GM10266 (cell line): Measurements from ENCODE around the gene TCF23.

Source experiments
- DNase-seq: peaks from one replicate; pipeline ENCODE4 v3.0.0; 2012; ENCODE audit errors: extremely low spot score
- CTCF ChIP-seq: IDR thresholded peaks from 2 replicates; pipeline ENCODE4 v1.5.1; 2012; ENCODE audit warnings: mild to moderate bottlenecking, low read depth; ENCODE audit not compliant: control insufficient read depth, insufficient read depth; ENCODE audit errors: missing control alignments

Gene TCF23

GRCh38 chr2:27143285-27143684 lies 5.5 kb upstream of the TCF23 start:
- TF ChIP-seq CTCF, result no peak
- DNase-seq, result no peak

GRCh38 chr2:27145682-27146081 lies 3.1 kb upstream of the TCF23 start:
- DNase-seq, result no peak
- TF ChIP-seq CTCF, result no peak

- DNase-seq, result peak; percentile 5
- TF ChIP-seq CTCF, result no peak
Measured at GRCh38 chr2:27147935-27148334, 869 bp upstream of the TCF23 start.

- no peak for TF ChIP-seq CTCF
- no peak for DNase-seq
Measured at GRCh38 chr2:27149570-27150405, 984 bp downstream of the TCF23 start.

GRCh38 chr2:27150639-27151230 lies 1.9 kb downstream of the TCF23 start:
- TF ChIP-seq CTCF, result no peak
- DNase-seq, result no peak

GRCh38 chr2:27152102-27152795 lies 3.4 kb downstream of the TCF23 start:
- TF ChIP-seq CTCF, result peak; percentile 3
- no peak for DNase-seq

- no peak for TF ChIP-seq CTCF
- no peak for DNase-seq
Measured at GRCh38 chr2:27152796-27153464, 4.1 kb downstream of the TCF23 start.
